HL-60 (cell line): ENCODE measurements around the gene MRTFA.
A peak's percentile ranks its signal among the peaks of the same experiment; 100 is the strongest.
"Not testable (repeated sequence)": the region's sequence is repeated elsewhere in the genome, so short reads cannot be mapped to it uniquely, and the experiment has no call there.

ENCODE experiments used
- DNase-seq, 2 experiments: peaks; one replicate each; pipeline ENCODE4 v3.0.0-alpha.2; 2010 to 2020; ENCODE audit warnings: low read depth in 1 of 2, low spot score in 1 of 2
- H3K27ac ChIP-seq: fragments of 250-450 bp; sonication (Bioruptor Pico); replicated peaks from 2 replicates; pipeline ENCODE4 v1.5.1; 2020; ENCODE audit warnings: mild to moderate bottlenecking, moderate library complexity
- H3K27me3 ChIP-seq: fragments of 250-450 bp; sonication (Bioruptor Pico); 2 replicates; pipeline ENCODE4 v1.5.1; 2021; ENCODE audit warnings: mild to moderate bottlenecking, moderate library complexity; ENCODE audit not compliant: insufficient read depth, poor library complexity, severe bottlenecking
- H3K4me3 ChIP-seq: replicated peaks from 2 replicates; pipeline ENCODE4 v1.5.1; 2011; ENCODE audit warnings: mild to moderate bottlenecking, control low read depth, low read length; ENCODE audit not compliant: insufficient read depth
- GABPA ChIP-seq: IDR thresholded peaks from 2 replicates; pipeline ENCODE4 v1.6.1; 2012; ENCODE audit warnings: low read depth
- POLR2AphosphoS5 ChIP-seq: IDR thresholded peaks from 2 replicates; pipeline ENCODE4 v1.6.1; 2012; ENCODE audit warnings: low read depth
- SPI1 ChIP-seq: IDR thresholded peaks from 2 replicates; pipeline ENCODE4 v1.6.1; 2012; ENCODE audit warnings: low read depth, mild to moderate bottlenecking, borderline replicate concordance
- TF ChIP-seq, protein P1 (sequence below): IDR thresholded peaks from one replicate; pipeline ENCODE4 v1.5.1; 2011; ENCODE audit warnings: low read length, control low read depth, inconsistent platforms; ENCODE audit not compliant: insufficient read depth
- TF ChIP-seq, protein P2 (sequence below): IDR thresholded peaks from 2 replicates; pipeline ENCODE4 v1.6.1; 2012; ENCODE audit warnings: low read depth; ENCODE audit not compliant: insufficient replicate concordance

MRTFA gene

DNA sequence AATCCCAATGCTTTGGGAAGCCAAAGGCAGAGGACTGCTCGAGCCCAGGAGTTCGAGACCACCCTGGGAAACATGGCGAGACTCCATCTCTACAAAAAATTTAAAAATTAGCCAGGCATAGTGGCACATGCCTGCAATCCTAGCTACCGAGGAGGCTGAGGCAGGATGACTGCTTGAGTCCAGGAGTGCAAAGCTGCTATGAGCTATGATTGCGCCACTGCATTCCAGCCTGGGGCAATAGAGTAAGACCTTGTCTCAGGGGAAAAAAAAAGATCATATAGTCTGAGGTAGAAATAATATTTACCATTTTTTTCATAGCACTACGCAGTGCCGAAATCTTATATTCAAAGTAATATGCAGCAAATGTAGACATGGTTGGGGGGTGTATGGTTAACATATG lies 47.8 kb downstream of the MRTFA start:
- H3K27ac ChIP-seq: no peak overlapping the region
- DNase-seq: peak in 1 of 2 experiments; percentile 28

DNA sequence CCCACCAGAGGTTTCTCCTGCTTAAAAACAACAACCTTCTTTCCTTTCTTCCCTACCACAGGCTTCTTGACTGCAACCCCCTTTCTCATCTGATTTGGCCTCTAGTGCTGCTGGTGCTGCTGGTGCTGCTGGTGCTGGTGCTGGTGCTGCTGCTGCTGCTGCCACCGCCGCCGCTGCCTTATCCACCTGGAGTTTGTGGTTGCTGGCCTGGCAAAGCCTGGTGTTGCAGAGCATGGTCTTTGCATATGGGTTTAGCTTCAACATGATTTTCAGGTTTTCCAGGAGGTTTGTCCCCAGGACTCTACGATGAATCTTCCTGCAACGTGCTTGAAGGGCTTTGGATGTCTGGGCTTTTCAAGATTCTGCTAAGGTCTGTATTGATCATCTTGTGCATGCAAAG lies 49.7 kb downstream of the MRTFA start:
- no peak overlapping the region for H3K4me3 ChIP-seq
- no peak overlapping the region for H3K27ac ChIP-seq
- H3K27me3 ChIP-seq: no peaks in the 10 kb centered on the region
- TF ChIP-seq GABPA (no peak), POLR2AphosphoS5 (no peak), SPI1 (no peak)
- TF ChIP-seq, protein P1, sequence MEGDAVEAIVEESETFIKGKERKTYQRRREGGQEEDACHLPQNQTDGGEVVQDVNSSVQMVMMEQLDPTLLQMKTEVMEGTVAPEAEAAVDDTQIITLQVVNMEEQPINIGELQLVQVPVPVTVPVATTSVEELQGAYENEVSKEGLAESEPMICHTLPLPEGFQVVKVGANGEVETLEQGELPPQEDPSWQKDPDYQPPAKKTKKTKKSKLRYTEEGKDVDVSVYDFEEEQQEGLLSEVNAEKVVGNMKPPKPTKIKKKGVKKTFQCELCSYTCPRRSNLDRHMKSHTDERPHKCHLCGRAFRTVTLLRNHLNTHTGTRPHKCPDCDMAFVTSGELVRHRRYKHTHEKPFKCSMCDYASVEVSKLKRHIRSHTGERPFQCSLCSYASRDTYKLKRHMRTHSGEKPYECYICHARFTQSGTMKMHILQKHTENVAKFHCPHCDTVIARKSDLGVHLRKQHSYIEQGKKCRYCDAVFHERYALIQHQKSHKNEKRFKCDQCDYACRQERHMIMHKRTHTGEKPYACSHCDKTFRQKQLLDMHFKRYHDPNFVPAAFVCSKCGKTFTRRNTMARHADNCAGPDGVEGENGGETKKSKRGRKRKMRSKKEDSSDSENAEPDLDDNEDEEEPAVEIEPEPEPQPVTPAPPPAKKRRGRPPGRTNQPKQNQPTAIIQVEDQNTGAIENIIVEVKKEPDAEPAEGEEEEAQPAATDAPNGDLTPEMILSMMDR: no peak
- TF ChIP-seq, protein P2, sequence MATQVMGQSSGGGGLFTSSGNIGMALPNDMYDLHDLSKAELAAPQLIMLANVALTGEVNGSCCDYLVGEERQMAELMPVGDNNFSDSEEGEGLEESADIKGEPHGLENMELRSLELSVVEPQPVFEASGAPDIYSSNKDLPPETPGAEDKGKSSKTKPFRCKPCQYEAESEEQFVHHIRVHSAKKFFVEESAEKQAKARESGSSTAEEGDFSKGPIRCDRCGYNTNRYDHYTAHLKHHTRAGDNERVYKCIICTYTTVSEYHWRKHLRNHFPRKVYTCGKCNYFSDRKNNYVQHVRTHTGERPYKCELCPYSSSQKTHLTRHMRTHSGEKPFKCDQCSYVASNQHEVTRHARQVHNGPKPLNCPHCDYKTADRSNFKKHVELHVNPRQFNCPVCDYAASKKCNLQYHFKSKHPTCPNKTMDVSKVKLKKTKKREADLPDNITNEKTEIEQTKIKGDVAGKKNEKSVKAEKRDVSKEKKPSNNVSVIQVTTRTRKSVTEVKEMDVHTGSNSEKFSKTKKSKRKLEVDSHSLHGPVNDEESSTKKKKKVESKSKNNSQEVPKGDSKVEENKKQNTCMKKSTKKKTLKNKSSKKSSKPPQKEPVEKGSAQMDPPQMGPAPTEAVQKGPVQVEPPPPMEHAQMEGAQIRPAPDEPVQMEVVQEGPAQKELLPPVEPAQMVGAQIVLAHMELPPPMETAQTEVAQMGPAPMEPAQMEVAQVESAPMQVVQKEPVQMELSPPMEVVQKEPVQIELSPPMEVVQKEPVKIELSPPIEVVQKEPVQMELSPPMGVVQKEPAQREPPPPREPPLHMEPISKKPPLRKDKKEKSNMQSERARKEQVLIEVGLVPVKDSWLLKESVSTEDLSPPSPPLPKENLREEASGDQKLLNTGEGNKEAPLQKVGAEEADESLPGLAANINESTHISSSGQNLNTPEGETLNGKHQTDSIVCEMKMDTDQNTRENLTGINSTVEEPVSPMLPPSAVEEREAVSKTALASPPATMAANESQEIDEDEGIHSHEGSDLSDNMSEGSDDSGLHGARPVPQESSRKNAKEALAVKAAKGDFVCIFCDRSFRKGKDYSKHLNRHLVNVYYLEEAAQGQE: no peak
- no peak for DNase-seq

More for the DNA sequence above, 47.8 kb downstream of the MRTFA start:
- no peak overlapping the region for H3K4me3 ChIP-seq
- H3K27me3 ChIP-seq: no peaks in the 10 kb centered on the region
- no peak for TF ChIP-seq SPI1
- TF ChIP-seq GABPA: no peak
- TF ChIP-seq, protein P2: no peak

DNA sequence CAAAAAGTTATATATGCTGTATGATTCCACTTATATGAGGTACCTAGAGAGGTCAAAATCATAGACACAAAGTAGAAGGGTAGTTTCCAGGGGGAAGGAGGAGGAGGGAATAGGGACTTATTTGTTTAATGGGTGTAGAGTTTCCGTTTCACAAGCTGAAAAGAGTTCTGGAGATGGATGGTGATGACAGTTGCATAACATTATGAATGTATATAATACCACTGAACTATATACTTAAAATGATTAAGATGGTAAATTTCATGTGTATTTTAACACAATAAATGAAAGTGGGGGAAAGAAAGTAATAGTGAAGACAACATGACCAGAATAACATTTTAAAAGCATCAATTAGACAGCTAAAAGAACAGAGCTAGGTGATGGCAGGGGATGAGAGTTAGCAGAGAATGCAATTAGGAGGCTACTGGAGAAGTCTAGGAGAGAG lies 51.2 kb downstream of the MRTFA start:
- Histone ChIP-seq H3K27me3 (no peaks in the 10 kb centered on the region), H3K27ac (no peak overlapping the region)
- TF ChIP-seq, protein P1: no peak
- TF ChIP-seq SPI1 (no peak), POLR2AphosphoS5 (no peak), GABPA (no peak)
- TF ChIP-seq, protein P2: no peak

DNA sequence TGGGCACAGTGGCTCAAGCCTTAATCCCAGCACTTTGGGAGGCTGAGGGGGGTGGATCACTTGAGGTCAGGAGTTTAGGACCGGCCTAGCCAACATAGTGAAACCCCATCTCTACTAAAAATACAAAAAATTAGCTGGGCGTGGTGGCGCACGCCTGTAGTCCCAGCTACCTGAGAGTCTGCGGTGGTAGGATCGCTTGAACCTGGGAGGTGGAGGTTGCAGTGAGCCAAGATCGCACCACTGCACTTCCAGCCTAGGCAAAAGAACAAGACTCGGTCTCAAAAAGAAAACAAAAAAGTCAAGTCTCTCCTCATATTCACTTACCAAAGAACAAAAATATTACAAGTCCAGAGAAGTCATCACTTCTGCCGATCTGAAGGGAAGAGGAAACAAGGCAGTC lies 51.8 kb downstream of the MRTFA start:
- not testable (repeated sequence) for H3K27ac ChIP-seq, H3K27me3 ChIP-seq, H3K4me3 ChIP-seq, DNase-seq

More for the DNA sequence above, 51.2 kb downstream of the MRTFA start:
- H3K4me3 ChIP-seq: no peak overlapping the region
- DNase-seq: no peak
